Neural cell (in vitro differentiated cells): ENCODE measurements around the gene MARK2.

Experiments used
- EP300 ChIP-seq: fragments of 450-650 bp; conservative IDR thresholded peaks from 2 replicates; pipeline ENCODE4 v1.6.1; 2014; ENCODE audit warnings: antibody characterized with exemption, mild to moderate bottlenecking, moderate library complexity; ENCODE audit not compliant: poor library complexity, severe bottlenecking
- EZH2 ChIP-seq: fragments of 200-600, 300-800 bp; shearing (Covaris generic), sonication (generic); IDR thresholded peaks from 2 replicates; pipeline ENCODE4 v1.6.1; 2014; ENCODE audit warnings: antibody characterized with exemption, low read length, borderline replicate concordance, mild to moderate bottlenecking; ENCODE audit not compliant: insufficient read depth, poor library complexity, severe bottlenecking
- MXI1 ChIP-seq: fragments of 450-650 bp; conservative IDR thresholded peaks from 2 replicates; pipeline ENCODE4 v1.6.1; 2014; ENCODE audit warnings: antibody characterized with exemption, mild to moderate bottlenecking; ENCODE audit not compliant: poor library complexity, severe bottlenecking
- RAD21 ChIP-seq: fragments of 450-650 bp; conservative IDR thresholded peaks from 2 replicates; pipeline ENCODE4 v1.6.1; 2014; ENCODE audit warnings: antibody characterized with exemption, mild to moderate bottlenecking, moderate library complexity
- SMC3 ChIP-seq: fragments of 450-650 bp; conservative IDR thresholded peaks from 2 replicates; pipeline ENCODE4 v1.6.1; 2014; ENCODE audit warnings: antibody characterized with exemption, mild to moderate bottlenecking, moderate library complexity; ENCODE audit not compliant: poor library complexity
- TF ChIP-seq, protein P1 (sequence below): fragments of 450-650 bp; IDR thresholded peaks from 2 replicates; pipeline ENCODE4 v1.5.1; 2014; ENCODE audit warnings: antibody characterized with exemption, mild to moderate bottlenecking, moderate library complexity; ENCODE audit not compliant: poor library complexity, severe bottlenecking

- TF ChIP-seq MXI1 (no peak), RAD21 (no peak), EZH2 (no peak), SMC3 (no peak), EP300 (no peak)
- TF ChIP-seq, protein P1, sequence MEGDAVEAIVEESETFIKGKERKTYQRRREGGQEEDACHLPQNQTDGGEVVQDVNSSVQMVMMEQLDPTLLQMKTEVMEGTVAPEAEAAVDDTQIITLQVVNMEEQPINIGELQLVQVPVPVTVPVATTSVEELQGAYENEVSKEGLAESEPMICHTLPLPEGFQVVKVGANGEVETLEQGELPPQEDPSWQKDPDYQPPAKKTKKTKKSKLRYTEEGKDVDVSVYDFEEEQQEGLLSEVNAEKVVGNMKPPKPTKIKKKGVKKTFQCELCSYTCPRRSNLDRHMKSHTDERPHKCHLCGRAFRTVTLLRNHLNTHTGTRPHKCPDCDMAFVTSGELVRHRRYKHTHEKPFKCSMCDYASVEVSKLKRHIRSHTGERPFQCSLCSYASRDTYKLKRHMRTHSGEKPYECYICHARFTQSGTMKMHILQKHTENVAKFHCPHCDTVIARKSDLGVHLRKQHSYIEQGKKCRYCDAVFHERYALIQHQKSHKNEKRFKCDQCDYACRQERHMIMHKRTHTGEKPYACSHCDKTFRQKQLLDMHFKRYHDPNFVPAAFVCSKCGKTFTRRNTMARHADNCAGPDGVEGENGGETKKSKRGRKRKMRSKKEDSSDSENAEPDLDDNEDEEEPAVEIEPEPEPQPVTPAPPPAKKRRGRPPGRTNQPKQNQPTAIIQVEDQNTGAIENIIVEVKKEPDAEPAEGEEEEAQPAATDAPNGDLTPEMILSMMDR: no peak
These were observed 34.4 kb downstream of the MARK2 start for GRCh38 chr11:63873311-63873710.
